ENCODE data around the gene PCCA.
"Not testable (repeated sequence)": the region's sequence is repeated elsewhere in the genome, so short reads cannot be mapped to it uniquely, and the experiment has no call there.

Gene PCCA

GRCh38 chr13:100088644-100089464 is at the start of gene PCCA:
Gene PCCA (plus strand): TSS chr13:100089093. CDS start chr13:100089121, 28 bp downstream.
- DNase-seq = peak; percentile 76 to 78

- DNase-seq = no peak
These were observed 49.2 kb upstream of the PCCA start for GRCh38 chr13:100039740-100040139.

- DNase-seq = no peak
These were observed 48.7 kb upstream of the PCCA start for GRCh38 chr13:100040196-100040595.

GRCh38 chr13:100044936-100045335 is 44.0 kb upstream of the PCCA start:
- DNase-seq = no peak

GRCh38 chr13:100045355-100045754 is 43.5 kb upstream of the PCCA start:
- DNase-seq = no peak

- DNase-seq = no peak
These were observed 37.8 kb upstream of the PCCA start for GRCh38 chr13:100051070-100051469.

GRCh38 chr13:100059827-100060226 is 29.1 kb upstream of the PCCA start:
- no peak for DNase-seq

GRCh38 chr13:100063333-100063732 is 25.6 kb upstream of the PCCA start:
- no peak for DNase-seq

- no peak for DNase-seq
These were observed 25.0 kb upstream of the PCCA start for GRCh38 chr13:100063906-100064305.

- no peak for DNase-seq
These were observed 20.6 kb upstream of the PCCA start for GRCh38 chr13:100068133-100068931.

- no peak for DNase-seq
These were observed 19.6 kb upstream of the PCCA start for GRCh38 chr13:100069278-100069677.

GRCh38 chr13:100075700-100076587 is 12.9 kb upstream of the PCCA start:
- DNase-seq = no peak

GRCh38 chr13:100079003-100079402 is 9.9 kb upstream of the PCCA start:
- DNase-seq = not testable (repeated sequence)

- DNase-seq = not testable (repeated sequence)
These were observed 5.5 kb upstream of the PCCA start for GRCh38 chr13:100083401-100083800.

- DNase-seq = no peak
These were observed 635 bp upstream of the PCCA start for GRCh38 chr13:100088273-100088643.

- peak in 1 of 2 donors; percentile 22 for DNase-seq
These were observed 656 bp downstream of the PCCA start for GRCh38 chr13:100089465-100090032.

GRCh38 chr13:100090861-100091260 is 2.0 kb downstream of the PCCA start:
- DNase-seq = no peak

GRCh38 chr13:100091391-100091790 is 2.5 kb downstream of the PCCA start:
- DNase-seq = no peak

GRCh38 chr13:100092273-100092672 is 3.4 kb downstream of the PCCA start:
- not testable (repeated sequence) for DNase-seq

GRCh38 chr13:100095498-100095897 is 6.6 kb downstream of the PCCA start:
- DNase-seq = no peak

- DNase-seq = no peak
These were observed 7.6 kb downstream of the PCCA start for GRCh38 chr13:100096526-100096925.

- DNase-seq = no peak
These were observed 8.9 kb downstream of the PCCA start for GRCh38 chr13:100097821-100098220.
